SK-N-SH treated with all-trans-retinoic acid at 6 μM for 48 hours (cell line): ENCODE data around the gene CRADD.

Experiments used
- ARNTL ChIP-seq: fragments of 450-650 bp; formaldehyde crosslinking; IDR thresholded peaks from 2 replicates; pipeline ENCODE4 v1.5.0; 2020; ENCODE audit warnings: low read depth, mild to moderate bottlenecking, moderate library complexity, borderline replicate concordance
- CSDC2 ChIP-seq: fragments of 250-450 bp; sonication (Bioruptor Pico); IDR thresholded peaks from 2 replicates; pipeline ENCODE4 v1.5.0; 2020; ENCODE audit warnings: mild to moderate bottlenecking, moderate library complexity
- OSR1 ChIP-seq: fragments of 250-450 bp; sonication (Bioruptor Pico); IDR thresholded peaks from 2 replicates; pipeline ENCODE4 v1.8.0; 2022; ENCODE audit warnings: moderate library complexity, mild to moderate bottlenecking, inconsistent platforms
- PPARA ChIP-seq: fragments of 250-450 bp; sonication (Bioruptor Pico); IDR thresholded peaks from 2 replicates; pipeline ENCODE4 v1.5.0; 2020; ENCODE audit warnings: mild to moderate bottlenecking, borderline replicate concordance
- RARB ChIP-seq: fragments of 250-450 bp; sonication (Bioruptor Pico); IDR thresholded peaks from 2 replicates; pipeline ENCODE4 v1.8.0; 2021; ENCODE audit warnings: mild to moderate bottlenecking, moderate library complexity
- TCF4 ChIP-seq: fragments of 250-450 bp; sonication (Bioruptor Pico); IDR thresholded peaks from 2 replicates; pipeline ENCODE4 v1.8.0; 2021; ENCODE audit warnings: mild to moderate bottlenecking, moderate library complexity, borderline replicate concordance
- ZC3H10 ChIP-seq: fragments of 250-450 bp; sonication (Bioruptor Pico); IDR thresholded peaks from 2 replicates; pipeline ENCODE4 v1.5.1; 2021; ENCODE audit warnings: mild to moderate bottlenecking, moderate library complexity
- ZFP3 ChIP-seq: fragments of 250-450 bp; sonication (Bioruptor Pico); IDR thresholded peaks from 2 replicates; pipeline ENCODE4 v1.5.0; 2020; ENCODE audit warnings: mild to moderate bottlenecking, moderate library complexity
- ZFP30 ChIP-seq: fragments of 450-650 bp; formaldehyde crosslinking; IDR thresholded peaks from 2 replicates; pipeline ENCODE4 v1.5.0; 2022; ENCODE audit warnings: mild to moderate bottlenecking, moderate library complexity
- ZNF565 ChIP-seq: fragments of 450-650 bp; formaldehyde crosslinking; conservative IDR thresholded peaks from 2 replicates; pipeline ENCODE4 v1.5.0; 2020; ENCODE audit warnings: low read depth, mild to moderate bottlenecking, moderate library complexity
- TF ChIP-seq, protein P1 (sequence below): fragments of 250-450 bp; sonication (Bioruptor Pico); IDR thresholded peaks from 2 replicates; pipeline ENCODE4 v1.8.0; 2020; ENCODE audit warnings: mild to moderate bottlenecking, moderate library complexity, borderline replicate concordance
- TF ChIP-seq, protein P2 (sequence below): fragments of 250-450 bp; sonication (Bioruptor Pico); IDR thresholded peaks from 2 replicates; pipeline ENCODE4 v1.8.0; 2021; ENCODE audit warnings: low read depth, mild to moderate bottlenecking, moderate library complexity, borderline replicate concordance
- TF ChIP-seq, protein P3 (sequence below): fragments of 250-450 bp; sonication (Bioruptor Pico); IDR thresholded peaks from 2 replicates; pipeline ENCODE4 v1.5.0; 2020; ENCODE audit warnings: mild to moderate bottlenecking, moderate library complexity
- TF ChIP-seq, protein P4 (sequence below): fragments of 250-450 bp; sonication (Bioruptor Pico); IDR thresholded peaks from 2 replicates; pipeline ENCODE4 v1.5.1; 2020; ENCODE audit warnings: low read depth, mild to moderate bottlenecking, moderate library complexity

DNA sequence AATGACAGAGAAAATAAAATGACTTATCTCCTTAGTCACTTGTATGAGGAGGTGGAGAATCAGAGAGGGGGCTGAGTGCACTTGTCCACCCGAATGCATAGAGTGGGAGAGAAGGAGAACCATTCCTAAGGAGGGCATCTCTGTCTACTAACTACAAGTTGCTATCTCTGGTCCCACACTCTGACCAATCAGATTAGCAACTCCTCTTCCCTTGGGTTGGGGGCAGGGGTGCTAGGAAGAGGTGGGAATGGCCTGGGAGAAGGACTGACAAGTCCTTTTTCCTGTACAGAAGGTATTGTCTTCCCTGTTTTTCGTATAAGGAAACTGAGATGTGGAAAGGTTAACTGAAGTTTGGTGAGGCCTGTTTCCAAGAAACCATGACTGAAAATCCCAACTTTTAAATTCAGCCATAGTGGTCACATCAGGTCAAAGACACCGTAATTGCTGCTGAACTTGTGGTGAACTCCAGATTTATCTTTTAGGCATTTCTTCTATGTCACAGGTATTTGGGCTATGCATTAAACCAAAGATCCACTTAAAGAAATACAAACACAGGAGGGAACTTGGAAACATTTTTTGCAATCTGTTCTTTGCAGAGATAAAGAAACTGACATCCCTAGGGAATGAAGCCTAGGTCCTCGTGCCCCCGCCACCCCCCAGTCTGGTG, 207.8 kb downstream of the CRADD start:
- TF ChIP-seq TCF4, result no peak
- TF ChIP-seq, protein P1, sequence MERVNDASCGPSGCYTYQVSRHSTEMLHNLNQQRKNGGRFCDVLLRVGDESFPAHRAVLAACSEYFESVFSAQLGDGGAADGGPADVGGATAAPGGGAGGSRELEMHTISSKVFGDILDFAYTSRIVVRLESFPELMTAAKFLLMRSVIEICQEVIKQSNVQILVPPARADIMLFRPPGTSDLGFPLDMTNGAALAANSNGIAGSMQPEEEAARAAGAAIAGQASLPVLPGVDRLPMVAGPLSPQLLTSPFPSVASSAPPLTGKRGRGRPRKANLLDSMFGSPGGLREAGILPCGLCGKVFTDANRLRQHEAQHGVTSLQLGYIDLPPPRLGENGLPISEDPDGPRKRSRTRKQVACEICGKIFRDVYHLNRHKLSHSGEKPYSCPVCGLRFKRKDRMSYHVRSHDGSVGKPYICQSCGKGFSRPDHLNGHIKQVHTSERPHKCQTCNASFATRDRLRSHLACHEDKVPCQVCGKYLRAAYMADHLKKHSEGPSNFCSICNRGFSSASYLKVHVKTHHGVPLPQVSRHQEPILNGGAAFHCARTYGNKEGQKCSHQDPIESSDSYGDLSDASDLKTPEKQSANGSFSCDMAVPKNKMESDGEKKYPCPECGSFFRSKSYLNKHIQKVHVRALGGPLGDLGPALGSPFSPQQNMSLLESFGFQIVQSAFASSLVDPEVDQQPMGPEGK (CRISPR knock-in tag), result no peak
- TF ChIP-seq ZFP30 (CRISPR knock-in tag), result no peak
- peak; percentile 91 for TF ChIP-seq CSDC2 (CRISPR knock-in tag)
- TF ChIP-seq, protein P2, sequence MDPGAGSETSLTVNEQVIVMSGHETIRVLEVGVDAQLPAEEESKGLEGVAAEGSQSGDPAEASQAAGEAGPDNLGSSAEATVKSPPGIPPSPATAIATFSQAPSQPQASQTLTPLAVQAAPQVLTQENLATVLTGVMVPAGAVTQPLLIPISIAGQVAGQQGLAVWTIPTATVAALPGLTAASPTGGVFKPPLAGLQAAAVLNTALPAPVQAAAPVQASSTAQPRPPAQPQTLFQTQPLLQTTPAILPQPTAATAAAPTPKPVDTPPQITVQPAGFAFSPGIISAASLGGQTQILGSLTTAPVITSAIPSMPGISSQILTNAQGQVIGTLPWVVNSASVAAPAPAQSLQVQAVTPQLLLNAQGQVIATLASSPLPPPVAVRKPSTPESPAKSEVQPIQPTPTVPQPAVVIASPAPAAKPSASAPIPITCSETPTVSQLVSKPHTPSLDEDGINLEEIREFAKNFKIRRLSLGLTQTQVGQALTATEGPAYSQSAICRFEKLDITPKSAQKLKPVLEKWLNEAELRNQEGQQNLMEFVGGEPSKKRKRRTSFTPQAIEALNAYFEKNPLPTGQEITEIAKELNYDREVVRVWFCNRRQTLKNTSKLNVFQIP, result no peak
- TF ChIP-seq, protein P3, sequence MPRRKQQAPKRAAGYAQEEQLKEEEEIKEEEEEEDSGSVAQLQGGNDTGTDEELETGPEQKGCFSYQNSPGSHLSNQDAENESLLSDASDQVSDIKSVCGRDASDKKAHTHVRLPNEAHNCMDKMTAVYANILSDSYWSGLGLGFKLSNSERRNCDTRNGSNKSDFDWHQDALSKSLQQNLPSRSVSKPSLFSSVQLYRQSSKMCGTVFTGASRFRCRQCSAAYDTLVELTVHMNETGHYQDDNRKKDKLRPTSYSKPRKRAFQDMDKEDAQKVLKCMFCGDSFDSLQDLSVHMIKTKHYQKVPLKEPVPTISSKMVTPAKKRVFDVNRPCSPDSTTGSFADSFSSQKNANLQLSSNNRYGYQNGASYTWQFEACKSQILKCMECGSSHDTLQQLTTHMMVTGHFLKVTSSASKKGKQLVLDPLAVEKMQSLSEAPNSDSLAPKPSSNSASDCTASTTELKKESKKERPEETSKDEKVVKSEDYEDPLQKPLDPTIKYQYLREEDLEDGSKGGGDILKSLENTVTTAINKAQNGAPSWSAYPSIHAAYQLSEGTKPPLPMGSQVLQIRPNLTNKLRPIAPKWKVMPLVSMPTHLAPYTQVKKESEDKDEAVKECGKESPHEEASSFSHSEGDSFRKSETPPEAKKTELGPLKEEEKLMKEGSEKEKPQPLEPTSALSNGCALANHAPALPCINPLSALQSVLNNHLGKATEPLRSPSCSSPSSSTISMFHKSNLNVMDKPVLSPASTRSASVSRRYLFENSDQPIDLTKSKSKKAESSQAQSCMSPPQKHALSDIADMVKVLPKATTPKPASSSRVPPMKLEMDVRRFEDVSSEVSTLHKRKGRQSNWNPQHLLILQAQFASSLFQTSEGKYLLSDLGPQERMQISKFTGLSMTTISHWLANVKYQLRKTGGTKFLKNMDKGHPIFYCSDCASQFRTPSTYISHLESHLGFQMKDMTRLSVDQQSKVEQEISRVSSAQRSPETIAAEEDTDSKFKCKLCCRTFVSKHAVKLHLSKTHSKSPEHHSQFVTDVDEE, result no peak
- TF ChIP-seq ZNF565 (CRISPR knock-in tag), result no peak
- TF ChIP-seq PPARA (CRISPR knock-in tag), result no peak
- no peak for TF ChIP-seq ZFP3 (CRISPR knock-in tag)
- no peak for TF ChIP-seq OSR1
- TF ChIP-seq, protein P4, sequence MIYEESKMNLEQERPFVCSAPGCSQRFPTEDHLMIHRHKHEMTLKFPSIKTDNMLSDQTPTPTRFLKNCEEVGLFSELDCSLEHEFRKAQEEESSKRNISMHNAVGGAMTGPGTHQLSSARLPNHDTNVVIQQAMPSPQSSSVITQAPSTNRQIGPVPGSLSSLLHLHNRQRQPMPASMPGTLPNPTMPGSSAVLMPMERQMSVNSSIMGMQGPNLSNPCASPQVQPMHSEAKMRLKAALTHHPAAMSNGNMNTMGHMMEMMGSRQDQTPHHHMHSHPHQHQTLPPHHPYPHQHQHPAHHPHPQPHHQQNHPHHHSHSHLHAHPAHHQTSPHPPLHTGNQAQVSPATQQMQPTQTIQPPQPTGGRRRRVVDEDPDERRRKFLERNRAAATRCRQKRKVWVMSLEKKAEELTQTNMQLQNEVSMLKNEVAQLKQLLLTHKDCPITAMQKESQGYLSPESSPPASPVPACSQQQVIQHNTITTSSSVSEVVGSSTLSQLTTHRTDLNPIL (CRISPR knock-in tag), result no peak
- no peak for TF ChIP-seq ARNTL (CRISPR knock-in tag)
- TF ChIP-seq ZC3H10, result no peak
- no peak for TF ChIP-seq RARB (CRISPR knock-in tag)
